ENCODE measurements around the gene TNFRSF4.

TNFRSF4 gene

DNA sequence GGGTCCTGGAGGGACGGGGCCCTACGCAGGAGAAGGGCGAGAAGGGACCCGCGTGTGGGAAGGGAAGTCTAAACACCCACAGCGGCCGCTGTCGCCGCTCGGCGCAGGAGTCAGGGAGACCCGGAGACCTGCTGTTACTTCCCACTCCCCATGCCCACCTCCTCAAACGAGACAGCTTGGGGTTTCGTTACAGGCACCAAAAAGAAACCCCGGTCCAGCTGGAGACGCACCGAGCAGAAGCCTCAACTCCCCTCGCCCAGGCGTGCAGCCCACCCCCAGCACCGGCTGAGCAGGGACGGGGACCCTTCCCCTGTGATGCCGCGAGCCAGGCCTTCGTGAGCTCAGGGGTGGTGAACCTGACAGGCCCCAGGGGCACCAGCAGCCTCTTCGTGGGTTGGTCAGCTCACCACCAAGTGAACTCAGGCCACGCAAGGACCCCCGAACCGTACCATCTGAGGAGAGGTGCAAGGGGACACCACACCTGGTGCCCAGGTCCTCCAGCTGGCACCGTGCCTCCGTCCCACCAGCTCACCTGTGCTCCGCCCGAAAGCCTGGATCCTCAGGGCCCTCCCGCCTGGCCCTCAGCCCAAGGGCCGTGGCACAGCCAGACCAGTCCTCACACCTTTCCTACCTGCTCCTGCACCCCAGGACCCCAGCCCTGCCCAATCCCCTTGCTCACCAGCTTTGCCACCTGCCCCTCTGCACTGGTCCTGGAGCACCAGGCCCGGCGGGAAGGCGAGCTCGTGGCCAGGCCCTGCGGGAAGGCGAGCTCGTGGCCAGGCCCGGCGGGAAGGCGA is 12.8 kb upstream of the TNFRSF4 start:
- TF ChIP-seq, protein P1, sequence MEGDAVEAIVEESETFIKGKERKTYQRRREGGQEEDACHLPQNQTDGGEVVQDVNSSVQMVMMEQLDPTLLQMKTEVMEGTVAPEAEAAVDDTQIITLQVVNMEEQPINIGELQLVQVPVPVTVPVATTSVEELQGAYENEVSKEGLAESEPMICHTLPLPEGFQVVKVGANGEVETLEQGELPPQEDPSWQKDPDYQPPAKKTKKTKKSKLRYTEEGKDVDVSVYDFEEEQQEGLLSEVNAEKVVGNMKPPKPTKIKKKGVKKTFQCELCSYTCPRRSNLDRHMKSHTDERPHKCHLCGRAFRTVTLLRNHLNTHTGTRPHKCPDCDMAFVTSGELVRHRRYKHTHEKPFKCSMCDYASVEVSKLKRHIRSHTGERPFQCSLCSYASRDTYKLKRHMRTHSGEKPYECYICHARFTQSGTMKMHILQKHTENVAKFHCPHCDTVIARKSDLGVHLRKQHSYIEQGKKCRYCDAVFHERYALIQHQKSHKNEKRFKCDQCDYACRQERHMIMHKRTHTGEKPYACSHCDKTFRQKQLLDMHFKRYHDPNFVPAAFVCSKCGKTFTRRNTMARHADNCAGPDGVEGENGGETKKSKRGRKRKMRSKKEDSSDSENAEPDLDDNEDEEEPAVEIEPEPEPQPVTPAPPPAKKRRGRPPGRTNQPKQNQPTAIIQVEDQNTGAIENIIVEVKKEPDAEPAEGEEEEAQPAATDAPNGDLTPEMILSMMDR (IDR thresholded peaks at IDR 0.05) = no peak
- no peak for TF ChIP-seq ZFX (IDR thresholded peaks at IDR 0.05; ENCODE audit: borderline replicate concordance)
- no peak overlapping the region for H3K27ac ChIP-seq

DNA sequence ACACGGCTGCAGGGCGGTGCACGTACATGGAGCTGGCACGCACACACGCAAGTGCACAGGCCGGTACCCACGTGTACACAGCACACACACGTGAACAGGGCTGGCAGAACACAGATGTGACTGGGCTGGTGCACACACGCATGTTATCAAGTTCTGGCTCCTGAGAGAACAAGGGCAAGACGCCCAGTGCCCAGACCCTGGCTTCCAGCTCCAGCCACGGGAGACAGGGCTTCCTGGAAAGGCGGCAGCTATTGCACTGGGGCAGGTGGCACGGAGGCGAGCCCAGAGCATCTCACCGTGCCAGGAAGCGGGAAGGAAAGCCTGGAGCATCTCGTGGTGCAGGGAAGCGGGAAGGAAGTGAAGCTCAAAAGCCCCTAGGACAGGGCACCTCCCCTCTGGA is 12.0 kb upstream of the TNFRSF4 start:
- TF ChIP-seq, protein P1 (IDR thresholded peaks at IDR 0.05) = no peak
- no peak for TF ChIP-seq ZFX (IDR thresholded peaks at IDR 0.05; ENCODE audit: borderline replicate concordance)
- no peak overlapping the region for H3K27ac ChIP-seq

DNA sequence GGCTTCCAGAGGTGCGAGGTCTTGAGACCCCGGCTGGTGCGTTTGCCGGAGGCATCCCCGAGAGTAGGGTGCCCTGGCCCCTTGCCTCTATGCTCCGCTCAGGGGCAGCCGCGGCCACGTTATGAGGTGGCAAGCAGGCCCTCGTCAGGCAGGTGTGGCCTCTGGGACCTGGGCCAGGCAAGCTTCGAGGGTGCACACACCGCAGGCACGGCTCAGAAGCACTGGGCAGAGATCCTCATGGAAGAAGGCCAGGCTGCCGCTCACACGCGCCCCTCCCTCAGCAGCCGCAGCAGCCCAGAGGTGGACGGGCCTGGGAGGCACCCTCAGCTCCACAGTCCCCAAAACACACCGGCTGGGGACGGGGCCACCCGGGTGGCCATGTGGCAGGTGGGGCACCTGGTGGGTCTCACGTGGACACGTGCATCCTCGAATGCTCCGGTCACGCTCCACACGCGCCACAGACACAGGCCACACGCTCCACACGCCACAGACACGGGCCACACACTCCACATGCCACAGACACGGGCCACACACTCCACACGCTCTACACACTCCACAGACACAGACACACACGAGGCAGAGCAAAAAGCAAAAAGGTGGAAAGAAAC is 11.4 kb upstream of the TNFRSF4 start:
- TF ChIP-seq, protein P1 (IDR thresholded peaks at IDR 0.05) = no peak
- no peak for TF ChIP-seq ZFX (IDR thresholded peaks at IDR 0.05; ENCODE audit: borderline replicate concordance)
- no peak overlapping the region for H3K27ac ChIP-seq

DNA sequence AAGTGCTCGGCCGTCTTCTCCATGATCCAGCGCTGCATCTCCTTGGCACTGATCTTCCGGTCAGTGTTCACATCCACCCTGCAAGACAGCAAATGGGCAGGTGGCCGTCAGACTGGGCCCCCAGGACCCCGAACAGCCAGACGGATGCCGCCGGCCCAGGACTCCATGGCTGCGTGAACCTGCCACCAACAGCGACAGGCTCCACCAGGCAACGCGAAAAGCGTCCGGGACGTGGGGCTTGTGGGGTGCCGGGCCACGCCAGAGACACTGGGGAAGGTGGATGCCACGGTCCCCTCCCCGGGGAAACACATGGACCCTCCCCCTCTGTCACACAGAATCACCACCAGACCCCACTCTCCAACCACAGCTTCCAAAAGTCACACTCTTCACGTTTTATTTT is 9.9 kb upstream of the TNFRSF4 start:
- no peak for TF ChIP-seq ZFX (IDR thresholded peaks at IDR 0.05; ENCODE audit: borderline replicate concordance)
- TF ChIP-seq, protein P1 (IDR thresholded peaks at IDR 0.05) = no peak

DNA sequence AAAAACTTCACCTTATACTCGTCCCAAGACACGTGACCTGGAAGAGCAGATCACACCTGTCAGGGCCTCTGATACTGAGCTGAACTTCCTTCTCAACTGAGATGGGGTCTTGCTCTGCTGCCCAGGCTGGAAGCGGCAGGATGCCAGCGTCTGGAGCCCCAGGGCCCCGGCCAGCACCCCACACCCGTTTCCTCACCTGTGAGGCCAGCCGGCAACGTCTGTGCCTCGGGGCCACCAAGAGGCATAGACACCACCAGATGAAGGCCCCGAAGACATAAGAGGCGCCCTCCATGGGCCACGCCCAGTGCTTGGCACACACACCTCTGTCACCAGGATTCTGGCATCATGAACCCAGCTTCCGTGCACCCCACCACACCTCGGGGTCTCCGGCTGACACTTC is 9.4 kb upstream of the TNFRSF4 start:
- no peak overlapping the region for H3K27ac ChIP-seq
- TF ChIP-seq, protein P1 (IDR thresholded peaks at IDR 0.05) = no peak
- TF ChIP-seq ZFX (IDR thresholded peaks at IDR 0.05; ENCODE audit: borderline replicate concordance) = no peak

More for the DNA sequence above, 9.9 kb upstream of the TNFRSF4 start:
- H3K27ac ChIP-seq = no peak overlapping the region

DNA sequence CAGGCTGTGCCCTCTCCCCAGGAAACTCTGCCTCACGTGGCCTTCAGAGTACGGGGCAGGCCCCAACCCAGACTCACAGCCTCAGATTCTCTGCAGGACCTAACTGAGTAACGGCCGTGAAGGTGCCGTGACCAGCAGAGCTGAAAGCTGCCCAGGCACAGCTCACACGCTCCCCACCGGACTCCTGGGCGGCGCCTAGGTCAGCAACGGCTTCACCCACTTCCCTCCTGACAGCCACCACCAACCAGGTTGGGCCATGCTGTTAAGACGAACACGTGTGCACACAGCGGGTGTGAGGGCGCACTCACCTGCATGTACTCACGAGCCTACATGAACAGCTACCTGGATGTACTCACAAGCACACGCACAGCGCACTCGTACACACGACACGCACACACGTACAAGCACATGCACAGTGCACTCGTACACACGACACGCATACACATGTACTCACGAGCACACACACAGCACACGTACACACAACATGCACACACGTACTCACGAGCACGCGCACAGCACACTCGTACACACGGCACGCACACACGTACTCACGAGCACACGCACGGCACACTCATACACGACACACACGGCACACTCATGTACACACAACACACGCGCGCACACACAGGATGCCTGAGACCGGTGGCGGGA is 8.7 kb upstream of the TNFRSF4 start:
- no peak for TF ChIP-seq ZFX (IDR thresholded peaks at IDR 0.05; ENCODE audit: borderline replicate concordance)
- H3K27ac ChIP-seq = no peak overlapping the region

DNA sequence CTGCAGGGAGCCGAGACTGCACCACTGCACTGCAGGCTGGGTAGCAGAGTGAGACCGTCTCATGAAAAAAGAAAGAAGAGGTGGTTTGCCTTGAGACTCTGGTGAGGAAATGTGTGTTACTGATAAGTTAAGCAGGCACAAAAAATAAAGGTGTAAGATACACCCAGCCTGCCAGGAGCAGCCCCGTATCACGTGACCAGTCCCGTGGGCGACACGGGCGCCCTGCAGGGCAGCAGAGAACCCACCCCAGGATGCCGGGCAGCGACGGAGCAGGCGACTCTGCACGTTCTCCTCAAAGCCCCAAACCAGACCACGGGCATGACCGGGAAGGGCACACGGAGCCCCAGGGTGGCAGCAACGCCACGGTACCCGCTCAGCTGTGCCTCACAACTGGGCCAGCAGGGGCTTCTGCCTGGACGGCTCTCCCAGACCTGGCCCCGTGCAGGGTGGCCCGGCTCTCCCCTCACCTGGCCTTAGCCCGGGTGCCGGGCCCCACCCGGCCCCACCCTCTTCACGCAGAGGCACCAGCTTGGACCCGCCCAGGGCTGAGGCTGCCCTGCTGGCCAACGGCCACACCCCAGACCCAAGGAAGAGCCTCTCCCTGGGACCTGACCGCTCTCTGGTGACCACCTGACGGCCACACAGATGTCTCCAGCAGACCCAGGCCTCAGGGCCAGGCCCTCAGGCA is 8.1 kb upstream of the TNFRSF4 start:
- TF ChIP-seq, protein P1 (IDR thresholded peaks at IDR 0.05) = no peak
- TF ChIP-seq ZFX (IDR thresholded peaks at IDR 0.05; ENCODE audit: borderline replicate concordance) = no peak
- H3K27ac ChIP-seq = no peak overlapping the region

All from 22Rv1 (cell line).